Measurements from ENCODE around the gene ATP7B.
"Not testable (repeated sequence)": the region's sequence is repeated elsewhere in the genome, so short reads cannot be mapped to it uniquely, and the experiment has no call there.

Gene ATP7B

DNA sequence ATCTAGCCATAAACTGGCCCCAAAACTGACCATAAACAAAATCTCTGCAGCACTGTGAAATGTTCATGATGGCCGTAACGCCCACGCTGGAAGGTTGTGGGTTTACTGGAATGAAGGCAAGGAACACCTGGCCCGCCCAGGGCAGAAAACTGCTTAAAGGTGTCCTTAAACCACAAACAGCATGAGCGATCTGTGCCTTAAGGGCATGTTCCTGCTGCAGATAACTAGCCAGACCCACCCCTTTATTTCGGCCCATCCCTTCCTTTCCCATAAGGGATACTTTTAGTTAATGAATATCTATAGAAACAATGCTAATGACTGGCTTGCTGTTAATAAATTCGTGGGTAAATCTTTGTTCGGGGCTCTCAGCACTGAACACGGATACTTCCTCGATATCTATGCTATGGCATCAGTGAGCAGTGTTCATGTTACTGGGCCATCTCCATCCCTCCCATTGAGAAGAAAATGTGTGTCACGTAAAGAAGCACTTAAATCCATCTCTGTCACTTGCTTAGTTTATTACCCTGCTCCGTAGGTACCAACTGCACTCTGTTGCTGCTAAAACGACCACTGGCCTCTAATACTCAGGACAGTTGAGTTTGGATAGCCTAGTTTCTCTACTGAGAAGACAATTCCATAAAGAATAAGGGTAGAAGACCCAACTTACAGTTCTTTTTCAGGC, 5.3 kb downstream of the ATP7B start:
- DNase-seq = no peak

DNA sequence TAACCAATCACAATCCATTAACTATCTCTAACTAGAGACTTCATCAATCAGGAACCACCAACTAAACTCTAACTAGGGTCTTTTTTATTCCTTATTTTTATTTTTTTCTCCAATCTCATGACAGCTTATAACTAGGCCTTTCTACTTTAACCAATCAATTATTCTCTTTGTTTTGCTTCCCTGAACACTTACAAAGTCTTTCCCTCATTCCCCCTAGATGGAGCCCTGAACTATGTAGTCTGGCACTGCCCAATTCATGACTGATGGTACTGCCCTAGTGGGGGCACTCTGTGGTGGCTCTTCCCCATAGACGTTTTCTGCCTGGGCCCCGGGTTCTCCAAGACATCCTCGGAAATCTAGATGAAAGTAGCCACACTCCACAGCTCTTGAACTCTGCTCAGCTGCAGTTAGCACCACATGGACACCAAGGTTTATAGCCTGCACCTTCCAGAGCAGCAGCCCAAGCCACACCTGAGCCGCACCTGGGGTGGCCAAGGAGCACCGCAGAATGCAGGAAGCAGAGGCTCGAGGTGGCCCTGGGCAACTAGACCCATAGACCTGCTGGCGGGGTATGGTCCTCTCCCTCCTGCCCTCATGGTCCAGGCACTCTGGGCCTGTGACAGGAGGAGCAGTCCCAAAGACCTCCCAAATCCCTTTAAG, 6.6 kb downstream of the ATP7B start:
- no peak for DNase-seq

DNA sequence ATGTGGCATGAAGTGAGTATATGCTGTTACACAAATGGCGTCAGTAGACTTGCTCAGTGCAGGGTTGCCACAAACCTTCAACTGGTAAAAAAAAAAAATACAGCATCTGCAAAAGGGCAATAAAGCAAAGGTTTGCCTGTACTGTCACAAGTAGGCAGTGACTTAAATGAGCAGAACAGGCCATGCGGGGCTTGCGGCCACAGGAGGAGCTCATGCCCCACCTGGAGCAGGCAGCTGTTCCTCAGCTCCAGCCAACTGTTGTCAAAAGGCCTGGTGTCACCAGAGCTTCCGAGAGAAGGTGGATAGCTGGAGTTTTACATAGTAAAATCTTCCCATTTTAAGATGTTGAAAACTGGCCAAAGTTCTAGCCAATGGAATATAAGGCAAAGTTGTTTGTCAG, 7.7 kb downstream of the ATP7B start:
- no peak for DNase-seq

DNA sequence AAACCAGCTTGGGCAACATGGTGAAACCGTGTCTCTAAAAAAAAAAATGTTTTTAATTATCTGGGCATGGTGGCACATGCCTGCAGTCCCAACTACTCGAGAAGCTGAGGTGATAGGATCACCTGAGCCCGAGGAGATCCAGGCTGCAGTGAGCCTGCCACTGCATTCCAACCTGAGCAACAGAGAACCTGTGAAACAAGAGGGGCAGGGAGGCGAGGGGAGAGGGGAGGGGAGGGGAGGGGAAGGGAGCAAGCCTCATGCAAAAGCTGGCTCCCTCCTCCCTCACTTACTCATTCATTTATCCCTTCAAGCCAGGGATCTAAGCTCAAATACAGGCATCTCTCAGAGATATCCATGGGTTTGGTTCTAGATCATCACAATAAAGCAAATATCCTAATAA, 8.9 kb downstream of the ATP7B start:
- DNase-seq = no peak

DNA sequence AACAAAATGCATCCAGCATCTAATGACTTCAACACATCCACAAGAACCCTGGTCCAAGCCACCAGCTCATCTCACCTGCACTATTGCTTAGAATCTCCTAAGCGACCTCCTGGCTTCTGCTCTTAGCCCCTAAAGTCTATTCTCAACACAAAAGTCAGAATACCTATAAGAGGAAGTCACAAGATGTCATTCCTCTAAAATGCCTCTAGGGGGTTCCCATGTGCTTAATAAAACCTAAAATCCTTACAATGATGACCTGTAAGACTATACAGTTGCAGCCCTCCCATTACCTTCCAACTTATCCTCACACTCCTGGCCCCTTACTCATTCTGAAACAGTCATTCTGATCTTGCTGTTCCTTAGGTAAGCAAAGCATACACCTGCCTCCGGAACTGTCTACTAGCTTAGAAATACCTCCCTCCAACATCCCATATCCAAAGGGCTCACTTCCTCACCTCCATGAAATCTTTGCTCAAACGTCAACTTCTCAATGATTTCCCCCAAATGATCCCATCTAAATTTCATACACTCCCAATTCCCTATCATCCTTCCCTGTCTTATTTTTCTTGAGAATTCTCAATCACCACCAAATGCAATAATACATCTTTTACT, 10.0 kb downstream of the ATP7B start:
- DNase-seq = no peak

DNA sequence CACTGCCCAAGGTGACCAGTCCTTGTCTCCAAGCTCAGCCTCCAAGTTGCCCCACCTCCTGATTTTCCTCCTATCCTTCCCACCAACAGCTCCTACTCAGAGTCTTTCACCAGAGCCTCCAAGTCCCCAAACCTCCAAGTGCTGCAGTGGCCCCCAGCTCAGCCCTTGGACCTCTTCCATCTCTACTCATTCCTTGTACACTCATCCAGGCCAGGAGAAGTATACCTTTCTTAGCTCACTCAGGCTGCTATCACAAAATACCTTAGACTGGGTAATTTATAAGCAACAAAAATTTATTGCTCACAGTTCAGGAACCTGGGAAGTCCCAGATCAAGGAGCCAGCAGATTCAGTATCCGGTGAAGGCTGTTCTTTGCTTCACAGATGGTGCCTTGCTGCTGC, 11.3 kb downstream of the ATP7B start:
- no peak for DNase-seq

DNA sequence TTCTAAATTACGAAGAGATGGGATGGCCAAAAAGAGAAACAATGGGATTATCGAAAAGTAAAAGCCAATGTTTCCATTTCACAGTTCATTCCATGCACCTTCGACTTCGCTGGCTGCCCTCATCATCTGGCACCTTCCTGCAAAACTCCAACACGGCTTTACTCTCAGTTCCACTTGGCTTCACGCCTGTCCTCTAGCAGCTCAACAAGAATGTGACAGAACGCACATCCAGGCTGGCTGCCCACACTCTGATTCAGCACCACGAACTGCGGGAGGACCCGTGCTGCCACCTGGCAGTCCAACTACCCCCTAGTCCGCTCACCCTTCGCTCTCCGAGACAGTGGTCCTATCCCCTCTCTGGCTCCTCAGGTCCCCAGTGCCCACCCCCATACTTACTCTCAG, 11.7 kb downstream of the ATP7B start:
- no peak for DNase-seq

DNA sequence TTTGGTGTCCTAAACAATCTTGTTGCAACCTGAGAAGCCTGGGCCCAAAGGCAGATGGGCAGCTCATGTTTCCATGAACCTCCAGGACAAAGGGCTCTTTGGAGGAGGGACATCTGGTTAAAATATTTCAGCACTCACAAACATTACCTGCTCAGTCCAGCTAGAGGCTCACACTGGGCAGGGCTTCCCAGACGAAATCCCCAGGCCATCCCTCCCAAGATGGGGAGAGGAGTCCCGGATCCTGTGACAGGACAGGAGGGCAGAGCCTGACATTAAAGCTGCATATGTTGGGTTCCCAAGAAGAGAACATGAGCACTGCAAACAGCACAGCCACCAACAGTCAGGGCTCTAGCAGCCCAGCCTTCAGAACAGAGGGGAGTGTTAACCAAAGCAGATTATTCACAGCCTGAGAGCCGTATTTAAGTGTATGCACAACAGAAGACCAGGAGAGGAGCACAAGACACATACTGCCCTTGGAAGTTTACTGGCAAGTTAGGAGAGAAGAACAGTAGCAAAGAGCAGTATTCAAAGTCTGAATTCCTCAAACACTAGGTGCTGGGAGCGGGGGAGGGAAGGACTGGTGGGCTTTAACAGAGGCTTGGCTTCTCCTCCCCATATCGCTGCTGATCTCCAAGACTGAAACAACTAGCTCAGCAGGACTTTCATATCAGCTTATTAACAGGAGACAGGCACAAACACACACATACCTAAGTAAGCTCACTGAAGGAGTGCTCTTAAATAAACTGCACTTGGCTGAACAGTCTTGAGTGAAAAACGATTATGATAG, 12.3 kb downstream of the ATP7B start:
- DNase-seq = no peak

DNA sequence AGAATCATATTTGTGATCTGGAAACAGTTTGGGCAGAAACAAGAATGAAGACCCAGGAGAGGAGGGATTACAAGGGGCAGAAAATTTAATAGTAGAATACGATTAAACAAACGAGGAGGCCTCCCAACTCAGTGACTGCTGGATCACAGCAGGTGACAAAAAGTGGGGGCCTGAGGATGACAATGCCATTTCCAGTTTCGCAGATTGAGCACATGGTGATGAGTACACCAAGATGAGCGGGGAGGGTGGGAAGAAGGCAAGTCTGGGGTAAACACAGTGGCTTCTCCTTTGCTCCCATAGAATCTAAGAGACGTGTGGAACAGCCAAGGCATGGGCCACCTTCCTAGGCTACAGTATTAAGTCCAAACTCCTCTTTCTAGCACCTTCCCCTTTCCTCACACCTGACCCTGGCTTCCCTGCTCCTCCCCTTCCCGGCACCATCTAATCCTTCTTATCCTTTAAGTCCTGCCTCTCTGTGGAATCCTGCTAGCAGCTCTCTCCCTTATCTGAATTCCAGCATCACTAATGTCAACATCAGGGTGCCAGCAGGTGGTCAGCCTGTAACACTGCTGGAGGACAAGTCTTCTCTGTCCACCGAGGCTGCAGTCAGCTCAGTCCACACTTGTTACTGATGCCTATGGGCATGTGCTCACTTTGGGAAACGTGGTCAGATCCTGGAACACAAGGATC, 13.5 kb downstream of the ATP7B start:
- DNase-seq = no peak

DNA sequence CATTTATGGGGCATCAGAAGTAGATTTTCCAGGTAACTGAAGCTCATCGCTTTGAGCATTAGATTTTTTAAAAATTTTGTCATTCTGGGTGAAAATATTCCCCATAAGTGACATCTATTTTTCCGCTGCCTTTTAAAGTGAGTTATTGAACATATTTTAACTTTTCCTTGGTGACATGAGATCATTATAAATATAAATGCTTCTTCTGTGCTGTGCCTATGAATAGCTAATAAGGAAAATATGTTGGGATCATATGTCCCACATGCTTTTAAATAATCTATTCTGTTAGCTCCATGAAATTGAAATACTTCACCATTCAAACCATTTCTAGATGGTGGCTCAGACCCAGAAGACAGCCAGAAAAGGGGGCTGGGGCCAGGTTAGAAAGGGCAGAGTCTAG, 14.1 kb downstream of the ATP7B start:
- DNase-seq = no peak

DNA sequence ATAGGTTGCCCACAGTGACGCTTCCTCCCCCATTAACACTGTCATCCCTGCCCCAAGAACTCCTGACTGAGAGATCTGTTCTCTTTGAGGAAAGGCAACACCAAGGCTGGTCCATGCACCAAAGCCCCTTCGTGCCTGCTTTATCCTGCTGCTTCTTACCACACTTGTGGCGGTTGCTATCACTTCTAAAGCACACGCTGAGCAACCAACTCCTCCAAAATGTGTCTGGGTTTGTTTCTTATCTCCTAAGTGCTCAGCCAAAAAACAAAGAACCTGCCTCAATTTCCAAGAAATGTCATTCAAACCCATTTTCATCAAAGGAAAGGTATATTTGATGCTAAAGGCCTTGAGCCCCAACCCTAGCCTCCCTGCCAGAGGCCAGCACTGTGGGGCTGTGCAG, 14.6 kb downstream of the ATP7B start:
- DNase-seq = no peak

DNA sequence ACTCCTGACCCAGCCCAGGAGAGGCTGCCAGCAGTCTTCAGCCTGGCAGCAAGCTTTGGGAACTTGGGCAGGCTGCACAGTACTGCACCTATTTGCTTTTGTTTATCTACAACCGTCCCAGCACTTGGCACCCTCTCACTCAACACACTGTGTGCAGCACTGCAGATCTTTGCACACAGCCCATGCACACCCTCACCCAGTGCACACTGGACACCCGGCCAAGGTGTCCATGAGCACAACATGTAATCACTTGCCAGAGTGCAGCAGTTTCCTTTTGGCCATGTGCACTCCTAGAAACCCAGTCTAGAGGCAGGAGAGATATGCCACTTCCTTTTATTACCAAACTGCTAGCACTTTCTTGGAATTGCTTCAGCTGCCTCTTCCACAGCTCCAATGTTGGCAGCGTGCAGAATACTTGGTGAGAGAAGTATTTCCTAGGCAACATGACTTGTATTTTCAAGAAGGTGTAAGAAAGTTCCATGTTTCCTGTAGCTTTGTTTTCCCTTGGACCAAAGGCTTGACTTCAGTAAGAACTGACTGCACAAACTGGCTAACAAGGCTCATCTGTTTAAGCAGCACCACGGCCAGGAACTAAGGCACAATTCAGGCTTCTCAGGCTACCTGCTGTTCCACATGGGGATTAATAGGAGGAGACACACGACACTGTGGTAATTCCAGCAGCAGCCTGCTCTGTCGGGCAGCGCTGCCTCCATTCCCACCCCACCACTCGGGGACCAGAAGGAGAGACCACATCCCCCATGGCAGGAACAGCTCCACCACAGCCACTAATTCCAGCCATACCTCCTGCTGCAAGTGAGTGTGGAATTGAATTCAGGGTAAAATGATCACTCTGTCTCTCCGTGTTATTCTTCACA, 15.3 kb downstream of the ATP7B start:
- DNase-seq = no peak

DNA sequence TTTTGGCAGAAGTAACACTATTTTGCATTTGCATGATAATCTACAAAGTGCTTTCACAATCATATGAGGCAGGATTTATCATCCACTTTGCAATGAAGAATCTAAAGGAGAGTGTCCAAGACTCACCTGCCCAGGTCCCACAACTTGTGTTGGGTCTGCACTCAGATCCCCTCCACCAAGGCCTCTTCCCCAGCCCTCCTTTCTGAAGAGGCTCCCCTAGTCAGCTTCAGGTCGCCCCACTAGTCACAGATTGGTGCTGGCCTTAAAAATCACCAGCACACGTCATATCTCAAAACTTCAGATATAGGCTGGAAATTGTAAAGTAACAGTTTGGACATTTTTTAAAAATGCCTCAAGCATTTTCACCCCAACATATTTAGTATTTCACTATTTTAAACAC, 17.5 kb downstream of the ATP7B start:
- no peak for DNase-seq

DNA sequence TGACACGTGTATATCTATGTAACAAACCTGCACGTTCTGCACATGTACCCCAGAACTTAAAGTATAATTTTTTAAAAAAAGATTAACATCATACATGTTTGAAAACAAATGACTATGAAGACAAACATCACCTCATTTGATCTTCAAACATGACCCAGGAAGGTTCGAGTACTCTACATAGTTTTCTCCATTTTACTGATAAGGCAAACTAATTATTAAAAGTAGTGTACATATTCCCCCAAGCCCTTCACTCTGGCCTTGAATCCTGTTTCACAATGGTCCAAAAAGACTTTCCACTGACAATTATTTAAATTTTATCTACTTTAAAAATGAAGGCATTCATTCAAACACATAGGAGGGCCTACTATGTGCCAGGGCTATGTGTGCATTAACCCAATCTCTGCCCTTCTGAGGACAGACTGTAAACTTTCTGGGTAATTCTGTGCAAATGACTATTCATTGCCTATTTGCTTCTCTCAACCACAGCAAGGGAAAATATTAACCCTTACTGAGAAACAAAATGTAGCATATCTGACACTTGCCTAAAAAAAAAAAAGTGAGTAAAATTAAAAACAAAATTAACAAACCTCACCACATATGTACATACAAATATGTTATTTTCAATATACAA, 22.1 kb downstream of the ATP7B start:
- DNase-seq = no peak

DNA sequence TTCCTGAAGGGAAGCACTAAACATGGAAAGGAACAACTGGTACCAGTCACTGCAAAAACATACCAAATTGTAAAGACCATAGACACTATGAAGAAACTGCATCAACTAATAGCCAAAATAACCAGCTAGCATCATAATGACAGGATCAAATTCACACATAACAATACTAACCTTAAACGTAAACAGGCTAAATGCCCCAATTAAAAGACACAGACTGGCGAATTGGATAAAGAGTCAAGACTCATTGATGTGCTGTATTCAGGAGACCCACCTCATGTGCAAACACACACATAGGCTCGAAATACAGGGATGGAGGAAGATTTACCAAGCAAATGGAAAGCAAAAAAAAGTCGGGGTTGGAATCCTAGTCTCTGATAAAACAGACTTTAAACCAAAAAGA, 26.3 kb downstream of the ATP7B start:
- not testable (repeated sequence) for DNase-seq

DNA sequence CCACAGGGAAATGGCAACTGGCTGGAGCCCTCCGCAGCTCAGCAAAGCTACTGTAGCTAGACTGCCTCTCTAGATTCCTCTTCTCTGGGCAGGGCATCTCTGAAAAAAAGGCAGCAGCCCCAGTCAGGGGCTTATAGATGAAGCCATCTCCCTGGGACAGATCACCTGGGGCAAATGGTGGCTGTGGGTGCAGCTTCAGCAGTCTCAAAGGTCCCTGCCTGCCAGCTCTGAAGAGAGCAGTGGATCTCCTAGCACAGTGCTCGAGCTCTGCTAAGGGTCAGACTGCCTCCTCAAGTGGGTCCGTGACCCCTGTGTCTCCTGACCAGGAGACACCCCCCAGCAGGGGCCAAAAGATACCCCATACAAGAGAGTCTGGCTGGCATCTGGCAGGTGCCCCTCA, 28.0 kb downstream of the ATP7B start:
- not testable (repeated sequence) for DNase-seq

DNA sequence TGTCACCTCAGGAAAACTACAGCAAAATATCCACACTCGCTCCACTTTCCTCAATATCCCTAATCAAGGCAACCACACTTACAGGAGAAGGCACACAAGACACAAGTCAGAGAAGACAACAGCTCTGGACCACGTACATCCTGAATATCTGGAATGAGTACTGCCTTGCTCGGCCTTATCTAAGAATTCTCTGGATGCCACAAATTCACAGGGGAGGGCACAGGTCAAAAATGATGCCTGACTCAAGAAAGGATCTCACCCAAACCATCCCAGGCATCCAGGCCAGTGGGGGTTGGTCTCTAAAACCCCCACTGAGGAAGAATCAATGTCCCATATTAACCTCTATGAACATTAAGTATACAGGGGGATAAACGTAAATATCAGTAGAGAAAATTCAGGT, 29.9 kb downstream of the ATP7B start:
- DNase-seq = no peak

DNA sequence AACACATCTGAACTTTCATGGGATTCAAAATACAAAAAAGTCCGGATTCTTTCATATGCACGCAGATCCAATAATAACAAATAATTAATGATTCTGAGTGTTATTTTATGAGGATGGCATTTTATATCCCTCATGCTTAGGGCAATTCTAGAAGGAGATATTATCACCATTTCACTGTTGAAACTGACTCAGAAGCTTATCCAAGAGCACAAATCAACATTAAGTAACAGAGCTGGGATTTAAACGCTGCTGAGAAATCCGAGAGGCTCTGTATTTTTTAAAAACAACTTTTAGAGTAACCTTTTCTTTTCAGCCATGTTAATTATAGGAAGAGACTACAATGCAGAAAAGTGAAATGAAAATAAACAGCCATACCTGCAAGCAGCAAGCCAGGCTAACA, 30.3 kb downstream of the ATP7B start:
- no peak for DNase-seq

DNA sequence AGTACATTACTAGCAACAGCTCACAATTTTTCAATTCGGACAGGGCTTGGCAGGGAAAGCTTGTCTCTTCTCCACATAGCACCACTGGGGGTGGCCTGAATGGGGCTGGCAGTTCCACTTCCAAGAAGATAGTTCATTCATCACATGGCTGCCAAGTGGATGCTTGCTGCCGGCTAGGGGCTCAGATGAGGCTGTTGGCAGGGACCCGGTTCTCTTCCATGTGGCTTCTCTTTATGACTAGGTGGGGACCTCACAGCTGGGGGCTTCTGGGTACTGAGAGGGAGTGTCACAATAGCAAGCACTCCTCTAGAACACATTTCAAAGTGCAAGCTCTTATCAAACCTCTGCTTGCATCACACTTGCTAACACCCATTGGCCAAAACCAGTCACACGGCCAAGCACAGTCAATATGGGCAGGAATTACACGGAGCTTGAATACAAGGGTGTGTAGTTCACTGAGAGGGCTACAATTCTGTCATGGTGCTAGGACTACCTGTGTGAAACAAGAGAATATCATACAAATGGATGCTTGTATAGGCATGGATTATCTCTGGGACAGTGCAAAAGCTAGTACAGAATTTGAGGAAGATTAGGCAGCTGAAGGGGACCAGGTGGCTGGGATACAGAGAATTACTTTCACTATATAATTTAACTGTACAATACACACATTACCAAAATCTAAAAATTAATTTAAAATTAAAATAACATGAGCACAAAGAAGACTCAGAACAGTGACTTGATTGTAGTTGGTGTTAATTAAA, 32.3 kb downstream of the ATP7B start:
- no peak for DNase-seq

DNA sequence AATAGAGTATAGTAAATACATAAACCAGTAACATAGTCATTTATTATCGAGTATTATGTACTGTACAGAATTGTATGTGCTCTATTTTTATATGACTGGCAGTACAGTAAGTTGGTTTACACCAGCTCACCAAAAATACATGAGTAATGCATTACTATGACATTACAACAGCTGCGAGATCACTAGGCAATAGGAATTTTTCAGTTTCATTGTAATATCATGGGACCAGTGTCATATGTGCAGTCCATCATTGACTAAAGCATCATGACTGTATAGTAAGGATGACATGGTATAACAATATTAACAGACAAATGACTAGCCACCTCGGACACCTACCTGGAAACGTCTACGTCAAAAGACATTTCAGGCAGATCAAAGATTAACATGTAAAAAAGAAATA, 33.6 kb downstream of the ATP7B start:
- DNase-seq = no peak

DNA sequence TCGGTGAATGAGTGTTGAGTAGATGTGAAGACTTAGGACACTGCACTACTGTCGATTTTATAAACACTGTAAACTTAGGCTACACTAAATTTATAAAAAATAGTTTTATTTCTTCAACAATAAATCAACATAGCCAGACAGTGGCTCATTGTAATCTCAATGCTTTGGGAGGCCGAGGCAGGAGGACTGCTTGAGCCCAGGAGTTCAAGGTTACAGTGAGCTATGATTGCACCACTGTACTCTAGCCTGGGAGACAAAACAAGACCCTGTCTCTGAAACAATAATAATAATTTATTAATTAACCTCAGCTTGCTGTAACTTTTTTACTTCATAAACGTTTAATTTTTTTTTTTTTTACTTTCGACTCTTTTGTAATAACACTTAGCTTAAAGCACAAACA, 34.4 kb downstream of the ATP7B start:
- no peak for DNase-seq

Measured in activated CD8-positive, alpha-beta memory T cell treated with anti-CD3 and anti-CD28 coated beads, Interleukin-2, amount 50 U/mL, for 48 hours (primary cell).